ENCODE data around the gene REM2.
"Not testable (repeated sequence)": the region's sequence is repeated elsewhere in the genome, so short reads cannot be mapped to it uniquely, and the experiment has no call there.

The REM2 gene

GRCh38 chr14:22898302-22899090, 15.5 kb downstream of the REM2 start:
- no peak for DNase-seq

GRCh38 chr14:22900081-22900799, 17.2 kb downstream of the REM2 start:
- peak; percentile 36 for DNase-seq

GRCh38 chr14:22901799-22902198, 18.8 kb downstream of the REM2 start:
- DNase-seq = no peak

- DNase-seq = no peak
These were observed 20.7 kb downstream of the REM2 start for GRCh38 chr14:22903742-22904087.

GRCh38 chr14:22905627-22906026, 22.6 kb downstream of the REM2 start:
- no peak for DNase-seq

- no peak for DNase-seq
These were observed 23.1 kb downstream of the REM2 start for GRCh38 chr14:22906073-22906472.

GRCh38 chr14:22907429-22907828, 24.4 kb downstream of the REM2 start:
- no peak for DNase-seq

- no peak for DNase-seq
These were observed 25.6 kb downstream of the REM2 start for GRCh38 chr14:22908601-22909000.

GRCh38 chr14:22910916-22911315, 27.9 kb downstream of the REM2 start:
- DNase-seq = no peak

GRCh38 chr14:22914836-22915235, 31.8 kb downstream of the REM2 start:
- not testable (repeated sequence) for DNase-seq

GRCh38 chr14:22915886-22916521, 33.0 kb downstream of the REM2 start:
- DNase-seq = no peak

GRCh38 chr14:22918804-22919600, 36.0 kb downstream of the REM2 start, which contains the start of gene RBM23:
TSS of gene RBM23 (minus strand) at chr14:22919149.
- DNase-seq = peak; percentile 99

GRCh38 chr14:22919601-22919921, 36.5 kb downstream of the REM2 start:
- no peak for DNase-seq

- DNase-seq = no peak
These were observed 37.7 kb downstream of the REM2 start for GRCh38 chr14:22920697-22921096.

- no peak for DNase-seq
These were observed 39.3 kb downstream of the REM2 start for GRCh38 chr14:22922294-22922693.

GRCh38 chr14:22923746-22924145, 40.7 kb downstream of the REM2 start:
- no peak for DNase-seq

- no peak for DNase-seq
These were observed 42.5 kb downstream of the REM2 start for GRCh38 chr14:22925513-22925912.

GRCh38 chr14:22926316-22926715, 43.3 kb downstream of the REM2 start:
- DNase-seq = no peak

- DNase-seq = no peak
These were observed 45.4 kb downstream of the REM2 start for GRCh38 chr14:22928237-22929103.

GRCh38 chr14:22929104-22929960, 46.3 kb downstream of the REM2 start, which contains the start of gene PRMT5:
TSS of gene PRMT5 (minus strand) at chr14:22929376. CDS start at chr14:22929361, 15 bp downstream.
- DNase-seq = peak; percentile 100

GRCh38 chr14:22929961-22930364, 46.9 kb downstream of the REM2 start:
- no peak for DNase-seq
